GM18519 (cell line): ENCODE measurements around the gene VASH1.

Experiments used
- ATAC-seq: cut with Tn5 transposase; IDR thresholded peaks from one replicate; pipeline ENCODE4 v1.9.1; 2021; ENCODE audit warnings: mild to moderate bottlenecking, moderate library complexity; ENCODE audit not compliant: unreplicated experiment, low FRiP score

Gene VASH1

DNA sequence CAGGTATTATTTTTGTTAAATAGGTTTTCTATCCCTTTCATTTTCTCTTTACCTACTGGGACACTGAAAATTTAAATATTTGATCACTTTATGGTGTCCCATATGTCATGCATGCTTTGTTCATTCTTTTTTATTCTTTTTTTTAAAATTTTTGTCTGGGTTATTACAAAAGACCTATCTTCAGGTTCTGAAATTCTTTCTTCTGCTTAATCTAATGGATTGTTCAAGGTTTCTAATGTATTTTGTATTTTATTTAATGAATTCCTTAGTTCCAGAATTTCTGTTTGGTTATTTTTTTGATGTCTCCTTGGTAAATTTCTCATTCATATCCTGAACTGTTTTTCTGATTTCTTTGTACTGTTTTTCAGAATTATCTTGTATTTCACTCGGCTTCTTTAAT is 20.2 kb upstream of the VASH1 start:
- ATAC-seq = no peak

DNA sequence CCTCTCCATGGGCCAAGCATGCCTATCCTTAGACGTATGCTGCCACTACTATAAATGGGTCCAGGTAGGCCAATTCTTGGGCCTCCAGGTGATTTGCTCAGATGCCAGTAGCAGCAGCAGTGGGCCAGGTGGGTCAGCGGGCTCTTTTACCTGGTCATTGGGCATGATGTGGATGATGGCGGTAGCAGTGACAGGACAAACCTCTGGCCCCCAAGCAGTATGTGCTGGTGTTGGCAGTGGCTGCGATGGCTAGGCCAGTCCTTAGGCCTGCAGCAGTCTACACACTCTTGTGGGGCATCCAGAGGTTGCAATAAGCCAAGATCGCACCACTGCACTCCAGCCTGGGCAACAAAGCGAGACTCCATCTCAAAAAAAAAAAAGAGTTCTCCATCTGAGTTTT is 19.1 kb upstream of the VASH1 start:
- ATAC-seq = no peak

DNA sequence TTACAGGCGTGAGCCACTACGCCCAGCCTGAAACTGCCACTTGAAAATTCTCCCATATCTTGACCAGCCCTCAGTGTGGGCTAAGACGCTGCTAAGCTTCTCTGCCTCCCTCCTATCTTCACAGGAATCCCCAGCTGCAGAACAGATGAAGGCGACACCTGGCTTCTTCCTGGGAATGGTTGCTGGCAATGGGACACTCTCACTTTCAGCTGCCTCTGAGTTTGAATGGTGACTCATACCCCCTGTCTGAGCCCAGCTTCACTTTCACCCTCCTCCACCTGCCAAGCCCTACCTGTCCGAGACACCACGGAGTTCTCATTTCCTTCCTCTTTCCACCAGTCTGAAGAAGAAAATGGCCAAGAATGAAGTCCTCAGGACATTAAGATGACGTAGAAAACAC is 18.3 kb upstream of the VASH1 start:
- ATAC-seq = no peak

DNA sequence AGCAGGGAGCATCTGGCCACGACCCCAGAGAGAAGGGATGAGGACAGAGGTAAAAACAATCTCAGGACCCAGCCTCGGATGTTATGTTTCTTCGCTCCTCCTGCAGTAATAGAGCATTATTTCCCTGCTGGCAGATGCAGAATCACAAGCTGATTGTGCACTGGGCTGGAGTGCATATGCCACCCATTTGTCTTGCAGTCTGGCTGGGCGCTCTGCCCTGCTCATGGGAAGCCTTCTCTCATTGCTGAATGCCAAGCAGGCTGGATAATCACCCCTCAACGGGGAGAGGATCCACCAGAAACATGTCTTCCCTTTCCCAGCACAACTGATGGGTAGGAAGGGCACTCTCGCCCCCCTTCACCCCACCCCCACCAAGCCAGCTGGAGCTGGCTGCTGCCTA is 8.5 kb upstream of the VASH1 start:
- no peak for ATAC-seq

DNA sequence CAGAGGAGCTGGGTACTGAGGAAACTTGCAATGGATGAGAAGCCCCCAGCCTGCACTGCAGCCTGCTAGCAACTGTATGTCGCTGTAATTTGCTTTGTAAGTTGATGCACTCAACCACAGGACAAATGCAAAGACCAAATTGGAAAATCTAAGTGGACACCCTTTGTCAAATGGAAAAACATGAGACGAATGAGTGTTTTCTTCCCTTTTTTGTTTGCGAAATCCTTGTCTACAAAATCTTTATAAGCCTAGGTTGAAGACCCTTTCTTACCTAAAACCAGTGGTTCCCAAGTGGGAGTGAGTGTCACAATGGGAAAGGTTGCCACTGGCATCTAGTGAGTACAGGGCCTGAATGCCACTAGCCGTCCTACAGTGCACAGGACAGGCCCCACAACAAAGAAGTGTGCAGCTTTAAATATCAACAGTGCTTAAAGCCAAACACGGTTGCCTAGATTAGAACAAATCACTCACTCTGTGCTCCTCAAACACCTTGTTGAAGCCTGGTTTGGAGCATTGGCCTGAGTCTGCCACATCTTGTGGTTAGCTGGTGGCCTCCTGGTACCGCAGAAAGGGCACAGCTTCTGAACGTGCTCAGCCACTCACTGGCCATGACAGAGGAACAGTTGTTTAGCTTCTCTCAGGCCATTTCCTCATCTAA is 7.6 kb upstream of the VASH1 start:
- ATAC-seq = no peak

DNA sequence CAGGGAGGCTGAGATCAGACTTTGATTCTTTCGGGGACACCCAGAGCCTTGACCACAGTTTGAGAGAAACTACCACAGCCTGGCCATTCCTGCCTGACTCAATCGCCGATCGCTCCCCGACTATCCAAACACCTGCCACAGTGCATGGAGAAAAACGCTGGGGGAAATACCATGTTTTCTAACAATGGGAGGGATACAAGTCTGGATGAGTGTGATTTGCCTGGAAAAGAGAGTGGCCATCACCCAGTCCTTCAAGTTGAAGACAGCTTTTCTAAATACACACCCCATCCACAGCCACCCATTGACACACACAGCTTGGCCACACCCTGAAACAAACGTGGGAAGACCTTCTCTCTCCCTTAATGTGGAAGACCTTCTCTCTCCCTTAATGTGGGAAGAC is 6.7 kb upstream of the VASH1 start:
- ATAC-seq = no peak

DNA sequence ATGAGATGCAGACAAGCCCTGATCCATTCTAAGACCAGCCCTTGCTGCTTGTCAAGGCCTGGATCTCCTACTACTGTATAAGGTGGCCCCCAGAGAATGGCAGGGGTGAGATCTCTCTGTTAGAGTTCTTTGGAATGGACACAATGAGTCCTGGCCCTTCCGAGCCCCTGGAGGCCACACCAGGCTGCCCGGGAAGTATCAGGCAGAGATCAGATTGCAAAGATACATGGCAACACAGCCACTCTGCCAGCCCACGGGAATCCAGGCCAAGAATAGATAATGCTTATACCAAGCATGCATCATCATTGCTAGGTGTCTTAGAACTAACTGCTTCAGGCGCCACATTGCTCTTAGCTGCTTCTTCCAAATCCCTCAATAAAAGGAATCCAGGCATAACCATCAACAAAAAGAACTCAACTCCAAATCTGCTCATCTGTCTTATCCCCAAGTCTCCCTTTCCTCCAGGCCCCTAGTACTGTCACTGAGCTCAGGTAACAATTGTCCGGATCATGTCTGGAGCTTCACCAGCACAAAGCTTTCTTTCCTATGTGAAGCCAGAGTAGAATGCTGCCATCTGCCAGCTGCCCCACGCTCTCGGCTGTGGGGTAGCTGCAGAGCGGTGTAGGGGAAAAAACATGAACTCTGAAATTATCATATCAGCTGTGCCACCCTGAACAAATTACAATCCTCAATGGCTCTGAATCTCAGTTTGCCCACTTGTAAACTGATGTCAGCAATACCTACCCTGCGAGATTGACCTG is 5.5 kb upstream of the VASH1 start:
- no peak for ATAC-seq

DNA sequence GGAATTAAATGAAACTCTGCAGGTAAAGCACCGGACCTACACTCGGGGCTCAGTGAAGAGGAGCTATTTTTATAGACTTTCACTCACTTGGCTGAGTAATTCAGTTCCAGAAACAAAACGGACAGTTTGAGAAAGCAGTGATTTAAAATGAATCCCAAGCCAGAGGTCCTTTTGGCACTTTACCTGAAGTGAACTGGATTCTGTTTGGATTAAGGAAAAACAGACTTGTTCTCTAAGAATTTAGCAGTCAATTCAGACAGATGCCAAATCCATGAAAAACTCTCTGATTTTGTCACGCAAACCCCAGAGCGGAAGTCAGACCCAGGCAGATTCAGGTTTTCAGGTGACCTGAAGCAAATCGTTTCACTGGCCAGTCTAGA is 4.9 kb upstream of the VASH1 start:
- no peak for ATAC-seq

DNA sequence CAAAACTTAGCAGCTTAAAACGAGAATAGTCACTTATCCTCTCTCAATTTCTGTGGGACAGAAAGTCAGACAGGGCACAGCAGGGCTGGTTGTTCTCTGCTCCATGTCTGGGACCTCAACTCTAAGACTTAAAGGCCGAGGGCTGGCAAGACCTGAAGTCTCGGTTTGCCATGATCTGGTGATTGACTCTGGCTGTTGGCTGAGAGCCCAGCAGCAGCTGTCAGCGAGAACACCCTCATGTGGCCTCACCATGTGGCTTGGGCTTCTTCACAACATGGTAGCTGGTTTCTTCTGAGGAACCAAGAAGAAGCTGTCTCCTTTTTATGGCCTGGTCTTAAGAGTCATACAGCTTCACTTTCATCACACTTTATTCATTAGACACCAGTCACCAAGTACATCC is 1.7 kb upstream of the VASH1 start:
- ATAC-seq = no peak

DNA sequence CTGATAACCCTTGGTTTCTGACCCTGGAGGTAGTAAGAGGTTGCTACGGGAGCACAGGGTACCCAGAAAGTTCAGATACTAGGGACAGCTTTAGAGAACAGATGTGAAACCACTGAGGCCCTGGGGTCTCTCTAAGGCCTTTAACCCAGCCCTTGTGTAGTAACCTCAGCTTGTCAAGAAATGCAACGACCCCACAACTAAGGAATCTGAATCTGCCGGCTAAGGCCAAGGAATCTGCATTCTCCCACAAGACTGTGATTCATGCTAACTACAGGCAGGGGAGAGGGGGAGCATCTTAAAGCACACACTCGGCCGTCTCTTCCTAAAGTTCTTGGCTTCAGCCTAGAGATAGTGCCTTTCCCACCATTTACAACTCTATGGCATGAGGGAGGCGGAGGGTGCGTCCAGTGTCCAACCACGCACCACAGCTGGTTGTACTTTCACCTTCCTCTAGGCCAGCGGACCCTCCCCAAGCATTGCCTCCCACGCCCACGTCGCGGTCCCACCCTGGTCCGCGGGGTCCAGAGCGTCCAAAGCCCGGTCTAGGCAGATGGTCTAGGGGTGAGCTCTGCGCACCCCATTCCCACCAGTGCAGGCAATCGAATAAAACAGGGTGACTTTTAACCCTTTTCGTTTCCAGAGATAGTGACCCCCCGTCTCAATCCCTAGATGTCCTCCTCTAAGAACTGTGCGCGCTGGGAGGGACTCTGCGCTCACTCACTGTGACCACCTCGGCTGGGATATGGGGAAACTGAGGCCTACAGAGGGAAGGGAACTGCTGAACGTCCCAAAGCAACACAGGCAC is 735 bp upstream of the VASH1 start:
- no peak for ATAC-seq

DNA sequence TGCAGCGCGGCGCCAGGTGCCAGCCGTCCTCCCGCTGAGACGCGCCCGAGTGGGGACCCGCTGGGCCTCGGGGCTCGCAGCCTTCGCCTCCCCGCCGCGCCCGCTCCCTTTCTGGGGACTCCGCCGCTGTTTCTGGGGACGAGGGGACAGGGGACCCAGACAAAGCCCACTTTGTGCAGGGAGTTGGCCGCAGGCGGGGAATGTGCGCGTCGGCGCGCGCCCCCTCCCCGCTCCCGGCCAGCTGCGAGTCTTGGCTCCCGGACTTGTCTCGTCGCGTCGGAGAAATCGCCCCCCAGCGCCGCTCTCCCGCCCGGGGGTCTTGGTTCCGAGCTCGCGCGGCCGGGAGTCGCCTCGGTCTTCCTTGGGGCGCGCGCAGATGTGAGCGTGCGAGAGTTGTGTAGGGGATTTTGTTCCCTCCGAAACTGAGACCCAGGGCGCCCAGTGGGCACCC is 717 bp downstream of the VASH1 start:
- no peak for ATAC-seq

DNA sequence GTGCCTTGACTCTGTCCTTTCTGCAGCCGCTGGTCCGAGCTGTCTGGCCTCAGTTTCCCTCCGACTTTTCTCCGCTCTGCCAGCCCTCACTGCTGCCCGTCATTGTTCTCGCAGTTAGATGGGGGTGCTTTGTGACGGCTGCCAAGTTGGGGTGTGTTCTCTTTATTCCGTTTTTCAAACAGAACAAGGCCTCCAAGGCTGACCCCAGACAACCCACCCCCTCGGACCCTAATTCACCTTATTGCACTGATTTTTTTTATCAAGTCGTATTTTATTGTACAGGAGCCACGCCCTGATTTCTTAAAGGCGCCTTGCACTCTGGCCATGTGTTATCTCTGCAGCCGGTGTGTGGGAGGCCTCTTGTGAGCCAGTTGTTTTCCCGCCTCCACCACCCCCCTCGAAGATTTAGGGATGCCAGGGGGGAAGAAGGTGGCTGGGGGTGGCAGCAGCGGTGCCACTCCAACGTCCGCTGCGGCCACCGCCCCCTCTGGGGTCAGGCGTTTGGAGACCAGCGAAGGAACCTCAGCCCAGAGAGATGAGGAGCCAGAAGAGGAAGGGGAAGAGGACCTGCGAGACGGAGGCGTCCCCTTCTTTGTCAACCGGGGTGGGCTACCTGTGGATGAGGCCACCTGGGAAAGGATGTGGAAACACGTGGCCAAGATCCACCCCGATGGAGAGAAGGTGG is 1.3 kb downstream of the VASH1 start:
- no peak for ATAC-seq

DNA sequence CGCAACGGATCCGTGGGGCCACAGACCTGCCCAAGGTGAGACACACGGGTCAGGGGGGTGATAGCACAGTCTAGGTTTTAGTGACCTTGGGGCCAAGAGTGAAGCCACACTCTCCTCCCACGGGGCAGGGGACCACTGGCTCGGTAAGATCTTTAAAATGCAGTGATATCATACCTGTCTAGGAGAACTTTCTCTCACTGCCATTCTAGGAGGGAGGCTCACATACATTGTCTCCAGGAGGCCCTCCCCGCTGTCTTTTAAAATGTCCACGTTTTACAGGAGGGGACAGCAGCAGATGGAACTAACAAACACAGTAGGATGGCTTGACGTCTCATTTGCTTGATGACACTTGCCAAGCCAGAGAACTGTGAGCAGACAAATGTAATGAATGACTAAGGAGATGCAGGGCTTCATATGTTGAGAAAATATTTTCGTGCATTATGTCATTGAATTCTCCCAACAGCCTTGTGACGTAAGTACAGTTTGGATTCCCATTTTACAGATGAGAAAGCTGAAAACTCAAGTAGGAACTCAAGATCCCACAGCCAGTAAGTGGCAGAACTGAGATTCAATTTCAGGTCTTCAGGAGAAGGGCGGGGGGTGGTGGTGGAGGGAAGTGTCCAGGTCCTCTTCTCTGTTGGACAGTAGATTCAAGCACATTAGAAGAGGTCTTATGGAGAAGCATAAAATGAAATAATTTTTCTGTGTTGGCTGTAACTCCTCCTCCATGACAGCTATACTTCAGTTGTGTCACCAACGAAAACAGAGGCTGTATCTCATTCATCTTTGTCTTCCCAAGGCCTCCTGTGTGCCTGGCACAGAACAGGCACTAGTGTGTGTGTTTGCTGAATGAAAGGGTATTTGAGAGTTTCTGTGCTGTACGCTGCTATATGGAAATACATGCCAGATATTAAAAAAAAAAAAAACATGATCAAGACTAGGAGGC is 2.1 kb downstream of the VASH1 start:
- no peak for ATAC-seq

DNA sequence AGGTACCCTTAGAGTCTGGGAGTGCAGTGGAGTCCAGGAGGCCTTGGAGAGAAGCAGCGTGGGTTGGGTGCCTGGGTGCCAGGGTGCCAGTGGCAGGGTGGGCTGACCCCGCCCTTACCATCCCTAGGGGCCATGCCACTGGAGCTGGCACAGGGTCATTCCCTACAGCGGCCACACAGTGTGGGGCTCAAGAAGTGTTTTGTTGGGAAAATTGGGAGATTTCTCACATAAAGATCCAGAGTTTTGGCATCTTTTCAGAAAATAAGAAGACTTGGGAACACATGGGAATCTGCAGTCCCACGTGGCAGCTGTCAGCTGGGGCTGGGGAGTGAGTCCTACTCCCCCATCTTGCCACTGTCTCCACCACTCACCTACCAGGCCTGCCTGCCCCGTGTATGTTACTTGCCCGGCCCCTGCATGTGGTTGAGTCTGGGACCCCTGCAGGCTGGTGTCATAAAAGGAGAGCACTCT is 4.2 kb downstream of the VASH1 start:
- no peak for ATAC-seq

DNA sequence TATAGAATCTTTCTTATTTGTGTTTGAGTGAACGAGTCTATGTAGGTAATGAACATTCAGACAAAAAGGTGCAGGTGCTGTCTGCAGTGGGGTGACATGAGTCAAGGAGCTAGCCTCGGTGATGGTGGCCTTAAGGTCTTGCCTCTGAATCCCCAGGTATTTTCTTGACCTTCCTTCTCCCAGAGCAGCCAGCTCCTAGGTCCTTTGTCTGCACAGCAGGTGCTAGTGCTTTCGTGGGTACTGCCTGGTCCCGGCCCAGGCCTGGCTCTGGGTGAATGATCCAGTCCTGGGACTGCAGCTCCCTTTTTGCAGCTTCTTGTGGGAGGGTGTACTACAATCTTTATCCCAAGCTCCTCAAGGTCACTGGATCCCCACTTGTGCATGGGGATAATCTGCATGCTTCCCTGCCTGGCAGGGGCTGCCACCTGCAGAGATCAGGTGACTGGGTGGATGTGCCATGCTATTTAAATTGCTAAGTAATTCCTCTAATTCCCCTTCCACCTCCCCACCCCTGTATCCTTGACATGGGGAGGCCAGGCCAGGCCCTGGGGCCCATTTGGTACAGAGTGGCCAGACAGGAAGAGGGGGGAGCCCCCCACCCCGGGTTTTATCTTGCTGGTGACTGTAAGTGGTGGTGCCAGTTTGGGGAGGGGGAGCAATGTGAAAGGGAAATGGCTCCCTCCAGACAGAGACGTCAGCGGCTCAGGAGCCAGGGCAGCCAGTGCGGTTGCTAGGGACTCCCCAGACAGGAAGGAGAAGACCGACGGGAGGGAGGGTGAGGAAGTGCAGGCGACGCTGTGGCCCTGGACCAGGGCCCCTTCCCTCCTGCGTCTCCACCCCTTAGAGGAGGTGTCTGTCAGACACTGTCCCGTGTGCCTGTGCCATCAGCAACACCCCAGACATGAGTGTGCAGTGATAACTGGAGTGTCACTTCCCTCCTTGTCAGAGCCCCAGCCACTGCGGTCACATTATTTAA is 6.7 kb downstream of the VASH1 start:
- ATAC-seq = peak; percentile 87

DNA sequence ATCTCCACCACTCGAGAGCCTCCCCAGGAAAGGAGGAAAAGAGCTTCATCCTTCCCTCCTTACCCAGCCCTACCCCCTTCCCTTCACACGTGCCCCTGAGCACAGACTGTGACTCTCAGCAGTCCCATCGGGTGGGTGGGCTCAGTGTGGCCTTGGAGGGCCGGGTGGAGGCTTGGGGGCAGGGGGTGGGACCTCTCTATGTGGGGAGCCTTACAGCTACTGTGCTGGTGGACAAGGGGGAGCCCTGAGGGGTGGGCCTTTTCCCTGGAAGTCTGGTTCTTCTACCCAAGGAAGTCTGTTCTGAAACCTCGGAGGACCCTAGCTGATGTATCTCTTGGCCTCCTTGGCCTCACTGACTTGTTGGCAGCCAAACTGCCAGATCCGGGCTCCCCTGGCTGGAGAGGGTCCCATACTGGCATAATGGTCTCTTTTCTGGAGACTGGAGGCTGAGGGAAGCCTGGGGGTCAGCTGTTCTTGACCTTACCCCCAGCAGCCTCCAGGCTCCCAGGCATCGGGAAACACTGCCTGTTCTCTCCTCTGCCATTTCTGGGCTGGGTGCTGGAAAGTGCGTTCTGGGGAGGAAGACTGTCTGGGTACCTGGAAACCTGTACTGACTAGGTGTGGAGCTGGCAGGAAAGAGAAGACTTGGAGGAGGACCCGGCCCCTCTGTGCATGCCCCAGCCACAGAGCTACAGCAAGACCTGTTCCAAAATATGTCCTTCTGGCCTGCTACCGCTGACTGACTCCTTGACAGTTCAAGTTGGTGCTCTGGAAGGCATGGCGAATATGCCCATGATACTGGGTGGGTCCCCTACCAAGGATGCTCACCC is 7.6 kb downstream of the VASH1 start:
- ATAC-seq = no peak

DNA sequence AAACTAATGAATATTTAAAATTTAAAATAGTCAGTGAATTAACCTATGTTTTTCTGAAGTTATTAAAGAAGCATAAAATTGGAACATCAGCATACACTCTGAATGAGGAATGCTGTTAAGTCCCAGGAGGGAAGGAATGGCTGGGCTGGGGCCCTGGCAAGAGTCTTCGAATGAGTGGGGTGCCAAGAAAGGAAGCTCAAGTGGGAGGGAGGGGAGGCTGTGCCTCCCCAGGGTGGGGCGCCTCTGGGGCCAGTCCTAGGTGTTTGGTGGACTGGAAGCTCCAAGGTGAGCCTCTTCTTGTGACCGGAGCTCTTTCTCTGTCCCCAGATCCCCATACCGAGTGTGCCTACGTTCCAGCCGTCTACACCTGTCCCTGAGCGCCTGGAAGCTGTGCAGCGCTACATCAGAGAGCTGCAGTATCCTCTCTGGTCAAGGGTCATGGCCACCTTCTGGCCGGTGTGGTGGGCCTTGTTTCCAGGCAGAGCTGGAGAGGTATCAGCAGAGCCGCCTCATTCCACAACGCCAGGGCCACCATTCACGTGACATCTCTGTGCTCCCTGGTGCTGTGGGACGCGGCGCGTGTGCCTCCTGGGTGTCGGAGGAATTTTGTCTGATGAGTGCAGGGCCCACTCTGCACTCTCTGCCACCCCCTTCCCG is 8.5 kb downstream of the VASH1 start:
- no peak for ATAC-seq
